ENCODE data around the gene CDK5R2. TPM values are rescaled to one million over a fixed set of nuclear protein-coding genes. Genes with fewer than 3 reads are reported as not detected.

Gene CDK5R2
- total RNA-seq, 3 donors from 2014 or later, result 0.38 to 1.4 (median 0.39) TPM

- ATAC-seq (no peak), DNase-seq (no peak)
- Histone ChIP-seq H3K36me3 (ENCODE audit: low read depth) (no peaks in the 10 kb centered on the region), H3K4me1 (ENCODE audit: low read depth) (peaks cover 12% of the 10 kb centered on the region), H3K4me3 (no peak overlapping the region), H3K9me3 (no peaks in the 10 kb centered on the region)
- TF ChIP-seq, protein P1, sequence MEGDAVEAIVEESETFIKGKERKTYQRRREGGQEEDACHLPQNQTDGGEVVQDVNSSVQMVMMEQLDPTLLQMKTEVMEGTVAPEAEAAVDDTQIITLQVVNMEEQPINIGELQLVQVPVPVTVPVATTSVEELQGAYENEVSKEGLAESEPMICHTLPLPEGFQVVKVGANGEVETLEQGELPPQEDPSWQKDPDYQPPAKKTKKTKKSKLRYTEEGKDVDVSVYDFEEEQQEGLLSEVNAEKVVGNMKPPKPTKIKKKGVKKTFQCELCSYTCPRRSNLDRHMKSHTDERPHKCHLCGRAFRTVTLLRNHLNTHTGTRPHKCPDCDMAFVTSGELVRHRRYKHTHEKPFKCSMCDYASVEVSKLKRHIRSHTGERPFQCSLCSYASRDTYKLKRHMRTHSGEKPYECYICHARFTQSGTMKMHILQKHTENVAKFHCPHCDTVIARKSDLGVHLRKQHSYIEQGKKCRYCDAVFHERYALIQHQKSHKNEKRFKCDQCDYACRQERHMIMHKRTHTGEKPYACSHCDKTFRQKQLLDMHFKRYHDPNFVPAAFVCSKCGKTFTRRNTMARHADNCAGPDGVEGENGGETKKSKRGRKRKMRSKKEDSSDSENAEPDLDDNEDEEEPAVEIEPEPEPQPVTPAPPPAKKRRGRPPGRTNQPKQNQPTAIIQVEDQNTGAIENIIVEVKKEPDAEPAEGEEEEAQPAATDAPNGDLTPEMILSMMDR (IDR thresholded peaks at IDR 0.05), result no peak
- intact Hi-C loops (cut with DNase I, micrococcal nuclease), result no loop called here
Measured at GRCh38 chr2:218988164-218988563, 28.7 kb downstream of the CDK5R2 start.

DNA sequence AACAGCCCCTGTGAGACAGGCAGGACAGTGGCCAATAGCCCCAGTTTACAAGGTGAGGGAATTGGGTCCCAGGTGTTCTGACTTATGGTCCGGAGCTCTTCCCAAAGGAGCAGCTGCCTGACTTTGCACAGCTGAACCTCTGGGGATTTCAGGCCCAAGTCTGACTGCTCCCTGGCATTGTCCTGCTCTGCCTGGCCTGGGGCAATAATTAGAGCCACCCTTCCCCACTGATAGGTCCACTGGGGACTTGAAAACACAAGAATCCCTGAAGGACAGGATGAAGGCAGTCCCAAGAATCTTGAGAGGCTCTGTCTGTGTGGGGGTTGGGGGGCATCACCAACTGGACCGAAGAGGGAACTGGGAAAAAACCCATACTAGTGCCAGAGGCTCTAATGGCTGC is 29.2 kb downstream of the CDK5R2 start:
- DNase-seq, result no peak
- TF ChIP-seq, protein P1 (IDR thresholded peaks at IDR 0.05), result no peak
- ATAC-seq, result no peak
- no peaks in the 10 kb centered on the region for H3K36me3 ChIP-seq (ENCODE audit: low read depth)
- intact Hi-C loops (cut with DNase I, micrococcal nuclease), result no loop called here
- H3K4me3 ChIP-seq, result no peak overlapping the region
- H3K9me3 ChIP-seq, result no peaks in the 10 kb centered on the region
- peaks cover 17% of the 10 kb centered on the region for H3K4me1 ChIP-seq (ENCODE audit: low read depth)

- no peaks in the 10 kb centered on the region for H3K9me3 ChIP-seq
- H3K36me3 ChIP-seq (ENCODE audit: low read depth), result no peaks in the 10 kb centered on the region
- DNase-seq, result no peak
- H3K4me1 ChIP-seq (ENCODE audit: low read depth), result peaks cover 14% of the 10 kb centered on the region
- H3K4me3 ChIP-seq, result no peak overlapping the region
- intact Hi-C loops (cut with DNase I, micrococcal nuclease), result no loop called here
- TF ChIP-seq, protein P1 (IDR thresholded peaks at IDR 0.05), result no peak
- ATAC-seq, result no peak
Measured at GRCh38 chr2:218990052-218990451, 30.6 kb downstream of the CDK5R2 start.

- intact Hi-C loops (cut with DNase I, micrococcal nuclease), result no loop called here
- Histone ChIP-seq H3K9me3 (no peaks in the 10 kb centered on the region), H3K4me1 (ENCODE audit: low read depth) (peaks cover 14% of the 10 kb centered on the region), H3K36me3 (ENCODE audit: low read depth) (no peaks in the 10 kb centered on the region), H3K4me3 (no peak overlapping the region)
- ATAC-seq (no peak), DNase-seq (no peak)
- TF ChIP-seq, protein P1 (IDR thresholded peaks at IDR 0.05), result no peak
Measured at GRCh38 chr2:218990612-218991011, 31.1 kb downstream of the CDK5R2 start.

- ATAC-seq (no peak), DNase-seq (no peak)
- H3K36me3 ChIP-seq (ENCODE audit: low read depth), result no peaks in the 10 kb centered on the region
- TF ChIP-seq, protein P1 (IDR thresholded peaks at IDR 0.05), result no peak
- intact Hi-C loops (cut with DNase I, micrococcal nuclease), result no loop called here
- H3K9me3 ChIP-seq, result no peaks in the 10 kb centered on the region
- no peak overlapping the region for H3K4me3 ChIP-seq
- peaks cover 17% of the 10 kb centered on the region for H3K4me1 ChIP-seq (ENCODE audit: low read depth)
Measured at GRCh38 chr2:218991674-218992168, 32.3 kb downstream of the CDK5R2 start.

DNA sequence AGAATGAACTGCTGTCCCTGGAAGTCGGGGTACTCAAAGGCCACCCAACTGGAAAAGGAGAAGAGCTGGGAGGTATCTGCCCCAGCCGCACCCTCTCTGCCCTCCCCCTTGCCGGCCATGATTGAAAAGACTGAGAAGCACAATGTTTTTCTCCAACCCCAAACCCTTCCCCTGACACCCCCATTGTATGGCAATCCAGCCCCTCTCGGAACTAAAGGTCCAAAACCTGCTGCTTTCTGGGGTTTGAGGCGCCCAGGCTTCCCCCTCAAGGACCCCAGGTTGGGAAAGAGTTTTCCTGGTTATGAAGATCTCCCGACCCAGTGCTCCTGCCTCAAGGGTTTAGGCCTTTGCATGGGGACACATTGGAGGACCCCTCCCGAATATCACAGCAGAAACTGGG is 32.7 kb downstream of the CDK5R2 start:
- TF ChIP-seq, protein P1 (IDR thresholded peaks at IDR 0.05), result no peak
- ATAC-seq, result no peak
- peaks cover 17% of the 10 kb centered on the region for H3K4me1 ChIP-seq (ENCODE audit: low read depth)
- no peak for DNase-seq
- intact Hi-C loops (cut with DNase I, micrococcal nuclease), result no loop called here
- H3K9me3 ChIP-seq, result no peaks in the 10 kb centered on the region
- no peak overlapping the region for H3K4me3 ChIP-seq
- H3K36me3 ChIP-seq (ENCODE audit: low read depth), result no peaks in the 10 kb centered on the region

Data from mucosa of descending colon (tissue), 3 donors.